ENCODE data around the gene PPP2R2C.

PPP2R2C gene

GRCh38 chr4:6425911-6426310 is 46.5 kb downstream of the PPP2R2C start (continued):
- TF ChIP-seq PRDM2 (tag by site-specific recombination; IDR thresholded peaks at IDR 0.05; ENCODE audit: borderline replicate concordance) (no peak), ZBTB21 (tag by site-specific recombination; IDR thresholded peaks at IDR 0.05) (no peak), ZNF473 (tag by site-specific recombination; IDR thresholded peaks at IDR 0.05) (no peak), ZNF211 (tag by site-specific recombination; IDR thresholded peaks at IDR 0.05; ENCODE audit: low read depth) (no peak), ZNF23 (tag by site-specific recombination; IDR thresholded peaks at IDR 0.05; ENCODE audit: borderline replicate concordance) (no peak), ZNF707 (tag by site-specific recombination; IDR thresholded peaks at IDR 0.05) (no peak), RBAK (tag by site-specific recombination; IDR thresholded peaks at IDR 0.05) (no peak), KLF8 (tag by site-specific recombination; IDR thresholded peaks at IDR 0.05) (no peak)

- Histone ChIP-seq H3K27ac (ENCODE audit: extremely low read depth, low read depth, low read length) (no peak overlapping the region), H3K36me3 (ENCODE audit: control insufficient read depth in 2 of 2, insufficient read depth in 1 of 2, low read length in 2 of 2) (peaks cover 0 to 3% of the 10 kb centered on the region in 2 experiments; a peak in 1 of 3 replicates), H3K4me3 (ENCODE audit: low read depth, low read length) (no peak overlapping the region), H3K9me3 (ENCODE audit: control insufficient read depth, insufficient read depth, low read depth, low read length) (no peaks in the 10 kb centered on the region), H3K4me1 (ENCODE audit: control insufficient read depth, insufficient read depth, low read length) (no peaks in the 10 kb centered on the region)
- no peak for TF ChIP-seq ZBTB21 (tag by site-specific recombination; IDR thresholded peaks at IDR 0.05)
- TF ChIP-seq GFI1B (tag by site-specific recombination; IDR thresholded peaks at IDR 0.05): no peak
- no peak for TF ChIP-seq ZNF362 (tag by site-specific recombination; IDR thresholded peaks at IDR 0.05)
- TF ChIP-seq MYNN (tag by site-specific recombination; IDR thresholded peaks at IDR 0.05; ENCODE audit: borderline replicate concordance): no peak
- no peak for TF ChIP-seq SP3 (tag by site-specific recombination; IDR thresholded peaks at IDR 0.05)
- TF ChIP-seq ZSCAN30 (tag by site-specific recombination; IDR thresholded peaks at IDR 0.05): no peak
- TF ChIP-seq ZSCAN18 (tag by site-specific recombination; IDR thresholded peaks at IDR 0.05): no peak
- TF ChIP-seq ZNF239 (tag by site-specific recombination; IDR thresholded peaks at IDR 0.05): no peak
- TF ChIP-seq SP2 (tag by site-specific recombination; IDR thresholded peaks at IDR 0.05): no peak
- TF ChIP-seq SP7 (tag by site-specific recombination; IDR thresholded peaks at IDR 0.05): no peak
- TF ChIP-seq ZNF792 (tag by site-specific recombination; IDR thresholded peaks at IDR 0.05): no peak
- no peak for TF ChIP-seq ZBTB10 (tag by site-specific recombination; IDR thresholded peaks at IDR 0.05)
- TF ChIP-seq ZNF311 (tag by site-specific recombination; IDR thresholded peaks at IDR 0.05; ENCODE audit: borderline replicate concordance): no peak
- no peak for TF ChIP-seq REPIN1 (tag by site-specific recombination; IDR thresholded peaks at IDR 0.05; ENCODE audit: low read depth)
- no peak for TF ChIP-seq ZNF521 (tag by site-specific recombination; IDR thresholded peaks at IDR 0.05)
- ChIA-PET CTCF (no interaction called here), POLR2A (no interaction called here)
These were observed 47.1 kb downstream of the PPP2R2C start for GRCh38 chr4:6425336-6425735.
